NCI-H128 (cell line): Measurements from ENCODE around the gene SPEF1.
"Not testable (repeated sequence)": the region's sequence is repeated elsewhere in the genome, so short reads cannot be mapped to it uniquely, and the experiment has no call there.

Experiments
- DNase-seq: peaks from one replicate; lab custom pipeline; 2025; ENCODE audit not compliant: unreplicated experiment; lab: John Stamatoyannopoulos, UW

SPEF1 gene

DNA sequence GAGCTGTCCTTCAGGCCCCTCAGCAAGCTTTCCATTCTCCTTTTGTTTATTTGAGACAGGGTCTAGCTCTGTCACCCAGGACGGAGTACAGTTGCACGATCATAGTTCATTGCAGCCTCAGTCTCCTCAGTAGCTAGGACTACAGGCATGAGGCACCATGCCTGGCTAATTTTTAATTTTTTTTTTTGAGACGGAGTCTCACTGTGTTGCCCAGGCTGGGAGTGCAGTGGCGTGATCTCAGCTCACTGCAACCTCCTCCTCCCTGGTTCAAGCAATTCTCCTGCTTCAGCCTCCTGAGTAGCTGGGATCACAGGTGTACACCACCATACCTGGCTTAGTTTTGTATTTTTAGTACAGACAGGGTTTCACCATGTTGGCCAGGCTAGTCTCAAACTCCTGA lies 8.0 kb upstream of the SPEF1 start:
- DNase-seq, result not testable (repeated sequence)

DNA sequence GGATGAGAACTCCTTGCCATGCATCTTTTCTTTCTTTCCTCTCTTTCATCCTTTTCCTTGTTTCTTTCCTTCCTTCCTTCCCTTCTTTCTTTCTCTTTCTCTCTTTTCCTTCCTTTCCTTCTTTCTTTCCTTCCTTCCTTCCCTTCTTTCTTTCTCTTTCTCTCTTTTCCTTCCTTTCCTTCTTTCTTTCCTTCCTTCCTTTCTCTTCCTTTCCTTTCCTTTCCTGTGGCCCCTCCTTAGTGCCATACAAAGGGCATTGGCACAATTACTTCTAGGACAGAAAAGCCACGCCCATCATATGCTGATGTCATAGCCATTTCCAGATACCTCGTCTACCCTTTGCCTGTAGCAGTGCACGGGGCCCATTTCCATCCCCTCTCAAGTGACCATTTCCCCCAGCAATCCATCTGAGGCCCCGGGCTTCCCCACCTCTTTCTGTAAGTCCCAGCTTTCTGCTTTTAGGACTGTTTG lies 7.5 kb upstream of the SPEF1 start:
- no peak for DNase-seq

DNA sequence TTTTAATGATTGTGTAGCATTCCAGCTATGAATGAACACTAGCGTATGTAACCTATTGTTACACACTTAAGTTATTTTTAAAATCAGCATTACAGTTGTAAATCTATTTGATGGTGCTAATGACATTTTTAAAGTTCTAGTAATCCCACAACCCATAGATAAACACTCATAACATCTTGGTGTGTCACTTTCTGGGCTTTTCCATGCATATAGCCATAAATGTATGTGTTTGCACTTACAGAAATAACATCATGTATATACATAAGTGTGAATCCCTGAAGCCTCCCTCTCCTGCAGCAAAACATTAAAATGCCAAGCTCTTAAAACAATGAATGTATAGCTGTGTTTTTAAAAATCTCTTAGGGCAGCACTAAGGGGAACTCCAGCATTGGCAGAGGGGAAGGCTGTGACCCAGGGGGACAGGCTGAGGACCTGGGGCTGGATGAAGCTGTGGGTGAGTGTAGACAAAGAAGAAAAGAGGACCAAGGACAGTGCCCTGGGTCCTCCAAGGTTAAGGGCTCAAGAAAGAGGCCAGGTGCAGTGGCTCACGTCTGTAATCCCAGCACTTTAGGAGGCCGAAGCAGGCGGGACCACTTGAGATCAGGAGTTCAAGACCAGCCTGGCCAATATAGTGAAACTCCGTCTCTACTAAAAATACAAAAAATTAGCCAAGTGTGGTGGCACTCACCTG lies 6.2 kb upstream of the SPEF1 start:
- DNase-seq, result no peak

DNA sequence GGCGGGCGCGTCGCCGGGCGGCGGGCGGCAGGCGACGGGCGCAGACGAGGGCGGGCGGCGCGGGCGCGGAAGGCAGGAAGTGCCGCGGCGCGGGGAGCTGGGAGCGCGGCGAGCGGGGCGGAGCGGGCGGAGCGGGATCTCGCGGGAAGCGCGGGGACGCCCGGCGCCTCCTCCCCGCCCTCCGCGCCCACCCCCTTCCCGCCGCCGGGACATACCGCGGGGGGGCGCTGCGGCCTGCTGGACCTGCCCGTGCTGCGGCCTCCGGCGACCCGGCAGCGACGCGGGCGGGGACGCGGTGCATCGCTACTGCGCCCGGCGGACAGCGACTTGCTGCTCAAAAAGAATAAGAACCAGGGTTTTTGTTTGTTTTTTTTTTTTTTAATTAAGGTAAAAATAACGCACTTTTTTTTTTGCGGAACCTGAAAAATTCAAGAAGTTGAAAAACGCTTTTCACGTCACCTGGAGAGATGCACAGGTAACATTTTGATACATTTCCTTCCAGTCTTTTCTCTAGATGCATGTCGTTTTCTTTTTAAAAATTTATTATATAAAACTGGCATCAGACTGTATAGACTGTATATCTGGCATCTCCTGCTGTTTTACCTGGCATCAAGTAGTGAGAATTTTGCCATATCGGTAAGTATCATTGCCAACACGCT lies 5.5 kb upstream of the SPEF1 start, which contains the start of gene CENPB:
Gene CENPB, minus strand, starts transcription at position 76 of the 659 bp plus-strand sequence. CDS start 257 bp downstream, outside the sequence.
- peak; percentile 78 for DNase-seq

DNA sequence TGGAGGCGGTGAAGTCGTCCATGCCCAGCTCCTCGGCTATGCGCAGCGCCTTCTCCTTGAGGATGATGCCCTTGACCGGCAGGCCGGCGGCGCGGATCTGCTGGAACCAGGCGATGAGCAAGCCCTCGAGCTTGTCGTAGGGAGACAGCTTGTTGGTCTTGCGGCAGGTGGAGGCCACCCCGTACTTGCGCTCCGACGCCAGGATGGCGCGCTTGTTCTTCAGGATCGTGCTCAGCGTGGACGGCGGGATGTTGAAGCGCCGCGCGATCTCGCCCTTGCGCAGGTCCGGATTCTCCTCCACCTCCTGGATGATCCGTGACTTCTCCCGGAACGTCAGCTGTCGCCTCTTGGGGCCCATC lies 4.9 kb upstream of the SPEF1 start:
- DNase-seq, result no peak

DNA sequence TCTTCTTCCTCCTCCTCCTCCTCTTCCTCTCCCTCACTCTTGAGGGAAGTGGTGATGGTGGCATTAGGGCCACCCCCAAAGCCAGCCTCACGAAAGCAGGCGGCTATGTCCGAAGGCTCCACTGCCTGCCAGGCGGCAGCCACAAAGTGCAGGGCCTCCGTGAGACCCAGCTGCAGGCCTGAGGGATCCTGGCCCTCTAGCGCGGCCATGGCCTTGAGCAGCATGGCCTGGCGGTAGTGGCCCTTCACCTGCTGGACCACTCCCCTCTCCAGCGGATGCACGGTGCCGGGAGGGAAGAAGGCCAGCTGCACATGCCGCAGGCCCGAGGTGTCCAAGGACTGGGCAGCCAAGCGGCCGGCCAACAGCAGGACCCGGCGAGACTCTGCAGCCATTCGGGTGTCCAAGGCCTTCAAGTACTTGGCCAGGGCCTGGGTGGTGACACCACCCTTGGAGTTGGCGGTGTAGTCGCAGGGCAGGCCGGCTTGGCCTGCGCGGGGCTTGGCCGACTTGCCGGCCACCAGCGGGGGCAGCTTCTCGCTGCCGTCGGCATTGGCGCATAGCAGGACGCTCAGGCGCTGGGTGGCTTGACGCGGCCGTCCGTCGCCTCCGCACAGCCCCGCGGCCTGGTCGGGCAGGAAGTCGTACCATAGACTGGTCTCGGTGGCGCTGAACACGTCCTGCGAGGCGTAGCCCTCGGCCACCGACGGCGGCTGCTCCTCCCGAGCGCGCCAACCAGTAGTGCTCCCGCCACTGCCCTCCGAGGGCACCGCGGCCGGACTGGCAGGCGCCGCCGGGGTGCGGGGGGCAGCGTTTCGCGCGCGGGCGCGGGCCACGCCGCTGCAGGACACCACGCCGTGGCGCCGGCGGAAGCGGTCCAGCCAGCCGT lies 4.2 kb upstream of the SPEF1 start:
- DNase-seq, result no peak

DNA sequence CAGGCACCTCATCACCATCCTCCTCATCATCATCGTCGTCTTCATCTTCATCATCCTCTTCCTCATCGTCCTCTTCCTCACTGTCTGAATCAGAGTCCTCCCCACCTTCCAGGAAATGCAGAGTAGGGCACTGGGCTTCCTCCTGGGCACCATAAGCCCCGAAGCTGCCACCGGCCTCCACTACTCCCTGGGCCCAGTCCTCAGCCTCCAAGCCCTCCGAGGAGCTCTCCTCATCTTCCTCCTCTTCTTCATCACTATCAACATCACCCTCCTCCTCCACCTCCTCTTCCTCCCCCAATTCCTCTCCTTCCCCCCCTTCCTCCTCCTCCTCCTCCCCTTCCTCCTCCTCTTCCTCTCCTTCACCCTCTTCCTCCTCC lies 3.6 kb upstream of the SPEF1 start:
- no peak for DNase-seq

DNA sequence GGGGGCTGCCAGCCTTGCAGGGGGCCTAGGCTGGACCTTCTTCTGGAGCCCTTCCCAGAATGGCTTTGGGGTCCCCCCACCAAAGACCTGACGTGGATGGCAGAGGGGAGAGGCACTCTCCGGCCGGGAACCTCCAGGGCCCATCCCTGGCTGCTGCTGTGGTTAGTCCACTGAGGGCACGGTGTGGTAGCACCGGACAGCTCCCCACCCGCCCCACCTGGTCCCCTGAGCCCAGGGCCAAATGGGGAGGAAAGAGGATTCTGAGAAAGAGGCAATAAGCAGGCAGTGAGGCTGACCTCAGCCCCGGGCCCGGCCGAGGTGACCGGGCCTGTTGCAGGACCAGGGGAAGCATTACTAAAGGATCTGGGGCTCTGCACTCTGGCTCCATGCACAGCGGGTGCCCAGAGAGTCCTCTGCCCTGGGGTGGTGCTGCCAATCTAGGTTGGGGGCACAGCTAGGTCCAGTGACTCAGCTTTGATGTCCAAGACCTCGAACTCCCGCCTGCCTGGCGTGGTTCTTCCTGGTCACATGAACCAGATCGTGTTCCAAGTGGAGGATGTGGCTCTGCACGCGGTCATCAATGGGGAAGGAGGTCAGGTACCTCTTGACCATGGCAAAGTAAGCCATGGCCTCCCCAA lies 3.1 kb upstream of the SPEF1 start:
- DNase-seq, result no peak

DNA sequence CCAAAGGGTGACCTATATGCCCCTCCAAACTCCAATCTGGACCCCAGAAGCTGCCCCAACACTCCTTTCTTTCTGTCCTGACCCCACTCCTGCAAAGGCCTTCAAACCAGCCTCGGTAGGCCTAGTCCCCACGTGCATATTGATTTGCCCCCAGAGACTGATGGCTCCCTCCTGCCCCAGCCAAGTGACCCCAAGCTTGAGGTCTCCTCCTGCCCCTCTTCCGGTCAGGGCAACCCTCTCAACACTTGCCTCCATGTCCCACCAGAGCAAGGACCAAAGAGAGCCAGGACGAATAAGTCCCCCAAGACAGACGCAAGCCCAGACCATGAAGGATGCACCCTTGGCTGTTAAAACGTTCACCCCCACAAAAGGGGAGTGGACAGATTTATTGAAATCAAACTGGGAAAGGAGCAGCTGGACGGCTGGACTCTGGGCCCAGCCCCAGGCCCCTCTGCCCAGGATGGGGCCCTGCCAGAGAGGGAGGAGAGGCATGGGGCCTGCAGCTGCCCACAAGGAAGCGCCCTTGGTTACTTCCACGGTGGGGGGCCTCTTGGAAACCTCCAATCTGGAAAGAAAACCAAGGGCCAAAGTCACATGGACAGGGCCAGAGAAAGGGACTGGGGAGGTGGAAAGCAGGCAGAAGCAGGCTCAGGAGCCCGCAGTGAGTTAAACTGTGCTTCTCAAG lies 2.4 kb upstream of the SPEF1 start:
- no peak for DNase-seq

DNA sequence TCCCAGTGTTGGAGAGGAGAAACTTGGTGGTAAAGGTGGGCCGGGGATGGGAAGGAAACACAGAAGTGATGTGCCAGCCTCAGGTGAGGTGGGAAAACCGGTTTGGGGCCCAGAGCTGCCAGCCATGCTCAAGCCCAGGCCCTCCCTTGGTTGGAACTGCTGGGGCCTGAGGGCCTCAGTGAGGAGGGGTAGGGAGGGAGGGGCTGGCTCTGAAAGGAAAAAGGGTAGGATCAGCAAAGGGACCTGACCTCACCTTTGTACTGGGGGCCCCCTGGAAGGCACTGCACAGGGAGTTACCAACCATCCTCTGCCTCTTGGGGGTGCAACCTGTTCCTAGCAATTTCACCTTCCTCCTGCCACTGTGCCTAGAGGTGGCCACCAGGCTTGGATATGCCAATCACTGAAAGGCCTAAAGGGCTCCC lies 1.8 kb upstream of the SPEF1 start:
- DNase-seq, result no peak

DNA sequence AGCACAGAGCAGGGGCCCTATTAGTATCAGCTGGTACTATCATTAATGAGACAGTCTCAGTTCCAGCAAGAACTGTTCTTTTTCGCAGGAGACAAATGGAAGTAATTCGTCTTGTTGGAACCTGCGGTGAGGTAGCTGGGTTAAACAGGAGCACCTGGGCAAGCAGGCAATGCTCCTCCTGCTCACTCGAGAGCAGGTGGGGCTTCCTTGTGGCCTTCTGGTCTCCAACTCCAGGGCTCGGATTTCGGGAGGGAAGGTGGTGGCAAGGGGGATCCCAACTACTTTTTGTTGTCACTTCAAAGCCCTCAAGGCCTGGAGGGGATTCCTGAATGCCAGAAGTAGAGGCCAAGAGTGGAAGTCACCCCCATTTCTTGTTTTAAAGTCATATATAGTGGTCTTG lies 1.3 kb upstream of the SPEF1 start:
- no peak for DNase-seq

DNA sequence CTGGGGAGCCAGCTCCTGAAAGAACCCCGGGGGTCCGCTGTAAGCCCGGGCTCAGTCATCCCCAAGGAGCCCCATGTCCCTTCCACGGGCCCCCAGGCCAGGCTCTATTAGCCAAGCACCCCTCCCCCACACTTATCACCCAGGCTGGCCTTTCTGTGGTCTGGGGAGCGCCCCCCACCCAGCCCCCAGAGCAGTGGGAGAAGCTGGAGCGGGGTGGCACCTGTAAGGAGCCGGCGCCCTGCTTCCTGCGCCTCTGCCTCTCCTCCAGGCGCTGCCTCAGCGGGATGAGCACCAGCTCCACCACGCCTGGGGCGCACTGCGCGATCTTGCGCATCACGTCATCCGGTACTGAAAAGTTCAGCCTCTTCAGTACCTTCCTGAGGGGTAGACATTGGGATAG lies 2.3 kb downstream of the SPEF1 start:
- no peak for DNase-seq

DNA sequence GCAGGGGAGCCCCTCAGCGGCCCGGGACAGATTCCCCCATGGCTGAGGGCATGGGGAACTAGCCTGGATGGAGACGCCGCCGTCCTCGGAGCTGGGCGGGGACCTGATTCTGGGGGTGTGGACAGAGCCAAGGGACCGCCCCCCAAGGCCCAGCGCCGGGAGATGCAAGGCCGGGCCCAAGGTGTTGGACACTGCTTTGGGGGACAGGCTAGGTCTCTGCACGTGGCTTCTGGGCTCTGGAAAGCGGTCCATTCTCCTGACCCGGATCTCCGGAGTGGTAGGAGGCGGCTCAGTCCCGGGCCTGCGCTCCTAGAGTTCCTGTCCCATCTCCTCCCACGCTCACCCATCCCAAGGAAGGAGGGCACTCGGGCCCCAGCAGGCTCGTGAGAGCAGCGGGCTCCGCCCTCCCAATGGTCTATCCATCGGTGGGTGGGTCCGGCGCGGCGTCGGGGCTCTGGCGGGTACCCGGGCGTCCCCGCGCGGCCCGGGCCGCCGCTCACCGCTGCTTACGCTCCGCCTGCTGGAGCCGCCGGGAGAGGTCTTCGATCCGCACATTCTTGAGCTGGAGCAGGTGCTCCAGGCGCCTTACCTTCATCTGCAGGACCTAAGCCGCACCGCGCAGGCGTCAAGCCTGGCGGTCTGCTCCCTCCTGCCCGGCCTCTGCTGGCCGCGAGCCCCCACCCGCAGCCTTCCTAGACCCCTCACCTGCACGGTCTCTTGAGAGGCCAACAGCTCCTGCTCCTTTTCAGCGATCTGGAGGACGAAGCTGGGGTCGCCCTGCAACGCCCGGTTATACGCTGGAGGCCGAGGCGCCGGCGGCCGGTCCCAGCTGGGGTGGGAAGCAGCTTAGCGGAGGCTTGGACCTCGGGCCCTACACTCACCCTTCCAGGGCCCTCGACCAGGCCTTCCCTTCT lies 3.3 kb downstream of the SPEF1 start:
- DNase-seq, result no peak

DNA sequence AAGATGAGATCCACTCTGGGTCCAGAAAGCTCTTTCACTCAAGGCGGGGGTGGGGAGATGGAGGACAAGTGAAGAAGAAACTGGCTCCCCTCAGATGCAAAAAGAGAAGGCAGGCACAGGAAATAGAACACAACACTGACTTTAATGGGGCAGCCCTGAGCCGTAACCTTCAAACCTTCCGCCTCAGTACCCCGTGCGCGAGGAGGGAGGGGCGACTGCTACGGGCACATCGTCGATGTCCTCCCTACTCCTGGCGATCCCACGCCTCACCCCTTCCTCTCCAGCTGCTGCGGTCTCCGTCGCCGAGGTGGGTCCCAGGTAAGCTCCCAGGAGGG lies 3.9 kb downstream of the SPEF1 start:
- DNase-seq, result no peak

DNA sequence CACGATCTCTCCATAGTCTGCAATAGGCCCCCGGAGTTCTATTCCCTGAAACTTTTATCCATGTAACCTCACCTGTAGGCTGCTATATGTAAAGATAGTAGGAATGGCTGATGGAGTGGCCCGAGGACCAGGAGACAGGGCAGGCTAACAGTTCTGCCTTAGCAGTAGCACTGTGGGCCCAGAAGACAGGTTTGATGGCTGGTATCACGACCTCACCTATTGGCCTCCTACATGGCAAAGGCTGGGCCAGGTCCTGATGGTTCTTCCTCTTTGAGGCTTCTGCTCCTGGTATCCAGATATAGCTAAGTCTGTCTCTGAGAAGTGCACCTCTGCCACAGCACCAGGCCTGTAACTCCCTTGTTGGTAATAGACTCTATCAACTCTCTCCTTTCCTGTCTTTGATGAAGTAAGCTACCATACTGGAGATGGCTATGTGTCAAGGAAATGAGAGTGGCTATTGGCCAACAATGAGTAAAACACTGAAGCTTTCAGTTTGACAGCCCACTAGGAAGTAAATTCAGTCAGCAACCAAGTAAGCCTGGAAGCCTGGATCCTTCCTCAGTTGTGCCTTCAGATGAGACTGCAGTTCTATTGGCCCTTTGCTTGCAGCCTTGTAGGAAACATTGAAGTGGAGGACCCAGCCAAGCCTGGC lies 5.7 kb downstream of the SPEF1 start:
- DNase-seq, result no peak

DNA sequence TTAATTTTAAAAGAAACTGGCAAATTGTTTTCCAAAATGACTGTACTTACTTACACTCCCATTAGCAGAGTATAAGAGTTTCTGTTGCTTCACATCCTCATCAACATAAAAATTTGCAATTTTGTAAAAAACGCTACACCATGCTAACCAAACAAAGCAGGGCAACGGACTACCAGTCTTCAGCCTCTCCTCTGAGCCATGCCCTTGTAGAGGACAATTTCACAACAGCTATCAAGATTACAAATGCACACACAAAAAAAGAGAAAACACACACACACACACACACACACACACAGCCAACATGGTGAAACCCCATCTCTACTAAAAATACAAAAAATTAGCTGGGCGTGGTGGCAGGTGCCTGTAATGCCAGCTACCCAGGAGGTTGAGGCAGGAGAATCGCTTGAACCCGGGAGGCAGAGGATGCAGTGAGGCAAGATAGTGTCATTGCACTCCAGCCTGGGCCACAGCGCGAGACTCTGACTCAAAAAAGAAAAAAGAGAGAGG lies 9.6 kb downstream of the SPEF1 start:
- DNase-seq, result no peak

DNA sequence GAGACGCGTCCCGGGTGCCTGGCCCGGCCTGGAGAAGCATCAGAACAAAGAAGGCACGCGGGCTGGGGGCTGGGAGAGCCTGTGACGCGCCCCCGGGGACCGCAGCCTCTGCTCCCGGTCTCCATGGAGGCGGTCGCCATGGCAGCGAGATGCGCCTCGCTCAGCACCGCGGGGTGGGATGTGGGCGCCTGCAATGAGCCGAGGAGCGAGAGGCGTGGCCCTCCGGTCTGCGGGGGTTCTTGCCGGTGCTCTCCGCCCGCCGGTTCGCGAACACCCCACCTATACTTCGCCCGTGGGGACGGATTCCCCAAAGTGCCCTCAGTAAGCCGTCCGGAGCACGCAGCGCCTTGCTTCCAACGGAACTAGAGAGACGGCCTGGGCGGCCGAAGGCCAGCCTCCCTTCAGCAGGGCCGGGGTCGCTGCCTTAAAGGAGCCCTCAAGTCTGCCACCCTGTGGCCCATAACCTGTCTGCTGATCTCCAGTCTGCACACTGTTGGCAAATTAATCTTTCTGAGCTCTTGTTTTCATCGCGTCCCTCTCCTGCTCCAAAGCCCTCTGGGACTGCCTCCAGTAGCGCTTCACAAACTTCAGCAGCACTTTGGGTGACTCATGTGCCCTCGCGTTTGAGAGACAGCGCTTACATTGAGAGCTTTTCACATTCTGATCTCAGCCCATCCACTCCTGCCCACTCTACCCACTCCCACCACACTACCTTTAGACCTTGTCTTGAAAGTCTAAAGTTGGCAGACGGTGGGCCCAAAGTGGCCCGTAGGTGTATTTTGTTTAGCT lies 12.7 kb downstream of the SPEF1 start:
- peak; percentile 62 for DNase-seq
